K562 (cell line): Measurements from ENCODE around the gene SLC43A2. TPM values are rescaled to one million over a fixed set of nuclear protein-coding genes. Genes with fewer than 3 reads are reported as not detected.

ENCODE experiments used
- ARID2 ChIP-seq: fragments of 450-650 bp; IDR thresholded peaks from 2 replicates; pipeline ENCODE4 v1.6.1; 2017; ENCODE audit warnings: antibody characterized with exemption, mild to moderate bottlenecking
- NFIC ChIP-seq: fragments of 450-650 bp; IDR thresholded peaks from 2 replicates; pipeline ENCODE4 v1.6.1; 2017; ENCODE audit warnings: mild to moderate bottlenecking, inconsistent platforms
- NR2C2 ChIP-seq, 2 experiments: fragments of 200-800 bp in 1 of 2; sonication (Bioruptor generic) in 1 of 2; sonication (generic) in 1 of 2; formaldehyde crosslinking in 1 of 2; IDR thresholded peaks; 2 replicates each; pipeline versions ENCODE4 v1.6.1 to v1.8.0; 2016 to 2022; ENCODE audit warnings: mild to moderate bottlenecking in 1 of 2, missing compliant biosample characterization in 1 of 2, missing genetic modification characterization in 1 of 2, missing genetic modification reagents in 1 of 2
- POLR2AphosphoS5 ChIP-seq: IDR thresholded peaks from 2 replicates; pipeline ENCODE4 v1.6.1; 2011; ENCODE audit warnings: mild to moderate bottlenecking, low read depth, low read length, moderate library complexity; ENCODE audit not compliant: control insufficient read depth, insufficient read depth
- RBBP5 ChIP-seq: fragments of 200-600 bp; sonication (generic); IDR thresholded peaks from 2 replicates; pipeline ENCODE4 v1.6.1; 2012; ENCODE audit warnings: borderline replicate concordance, mild to moderate bottlenecking, low read length, control low read depth, inconsistent platforms; ENCODE audit not compliant: insufficient read depth, poor library complexity, severe bottlenecking
- TEAD1 ChIP-seq, 2 experiments: fragments of 450-650 bp in 1 of 2; sonication (generic) in 1 of 2; formaldehyde crosslinking; IDR thresholded peaks; 2 replicates each; pipeline versions ENCODE4 v1.4.0 to v1.8.0; 2020 to 2022; ENCODE audit warnings: mild to moderate bottlenecking in 2 of 2, missing genetic modification reagents in 1 of 2
- TGIF2 ChIP-seq: sonication (generic); formaldehyde crosslinking; IDR thresholded peaks from 2 replicates; pipeline ENCODE4 v1.8.1; 2022; ENCODE audit warnings: mild to moderate bottlenecking, missing genetic modification reagents, moderate library complexity
- ZC3H11A ChIP-seq: IDR thresholded peaks from 2 replicates; pipeline ENCODE4 v1.6.1; 2012; ENCODE audit warnings: low read depth, low read length, improper control_type of control experiment
- ZNF384 ChIP-seq: IDR thresholded peaks from 2 replicates; pipeline ENCODE4 v1.6.1; 2012; ENCODE audit warnings: low read depth, low read length, improper control_type of control experiment
- ZNF561 ChIP-seq: fragments of 450-650 bp; formaldehyde crosslinking; conservative IDR thresholded peaks from 2 replicates; pipeline ENCODE4 v1.4.0; 2020; ENCODE audit warnings: mild to moderate bottlenecking, moderate library complexity
- polyA plus RNA-seq, 8 experiments: library from polyadenylated mRNA; depleted of rRNA in 4 of 8; stranded (reverse) in 5 of 8; unstranded in 3 of 8; fragments of >200 nt; fragmentation: Nextera tagmentation in 2 of 8; fragmentation: Illumina TruSeq in 1 of 8; extraction: Ambion mirVana in 2 of 8; extraction: Trizol in 1 of 8; gene quantifications; 2 replicates each; pipeline versions ENCODE4 v1.2.1 to v1.2.3, GENCODE V29; 2011 to 2014; ENCODE audit warnings: inconsistent platforms in 1 of 8, missing spikeins in 1 of 8
- total RNA-seq, 7 experiments: library from RNA; depleted of rRNA in 6 of 7; stranded (reverse); fragments of >200 nt in 6 of 7; fragmentation: Illumina TruSeq in 2 of 7; extraction: Trizol in 2 of 7; gene quantifications; 2 replicates each; pipeline versions ENCODE4 v1.2.1 to v1.2.3, GENCODE V29; 2011 to 2021; ENCODE audit warnings: low replicate concordance in 1 of 7
- TF ChIP-seq, protein P1 (sequence below): fragments of 250-450 bp; sonication (Bioruptor Pico); IDR thresholded peaks from 2 replicates; pipeline ENCODE4 v1.8.0; 2021; ENCODE audit warnings: moderate library complexity, mild to moderate bottlenecking, inconsistent platforms
- TF ChIP-seq, protein P2 (sequence below), 3 experiments: IDR thresholded peaks in 2 of 3; conservative IDR thresholded peaks in 1 of 3; 2 replicates each; pipeline ENCODE4 v1.5.1; 2011 to 2012; ENCODE audit warnings: low read length in 3 of 3, mild to moderate bottlenecking in 3 of 3, control low read depth in 2 of 3, improper control_type of control experiment in 1 of 3, inconsistent platforms in 1 of 3, low read depth in 1 of 3, mixed read lengths in 1 of 3, moderate library complexity in 1 of 3; ENCODE audit not compliant: insufficient read depth in 2 of 3
- TF ChIP-seq, protein P3 (sequence below): sonication (generic); formaldehyde crosslinking; IDR thresholded peaks from 2 replicates; pipeline ENCODE4 v1.8.1; 2023; ENCODE audit warnings: mild to moderate bottlenecking, missing genetic modification reagents
- TF ChIP-seq, protein P4 (sequence below): IDR thresholded peaks from 2 replicates; pipeline ENCODE4 v1.6.1; 2011; ENCODE audit warnings: borderline replicate concordance, low read depth, mild to moderate bottlenecking, moderate library complexity, low read length; ENCODE audit not compliant: insufficient read depth, poor library complexity, severe bottlenecking
- TF ChIP-seq, protein P5 (sequence below): fragments of 450-650 bp; IDR thresholded peaks from 2 replicates; pipeline ENCODE4 v1.6.1; 2018; ENCODE audit not compliant: partially characterized antibody

SLC43A2 gene
- total and polyA plus RNA-seq, 9 of the 15 experiments (the other 6 are each of a cell fraction or from before 2014, with no cell fraction given): 0.03 to 10.2 (median 3.6) TPM

DNA sequence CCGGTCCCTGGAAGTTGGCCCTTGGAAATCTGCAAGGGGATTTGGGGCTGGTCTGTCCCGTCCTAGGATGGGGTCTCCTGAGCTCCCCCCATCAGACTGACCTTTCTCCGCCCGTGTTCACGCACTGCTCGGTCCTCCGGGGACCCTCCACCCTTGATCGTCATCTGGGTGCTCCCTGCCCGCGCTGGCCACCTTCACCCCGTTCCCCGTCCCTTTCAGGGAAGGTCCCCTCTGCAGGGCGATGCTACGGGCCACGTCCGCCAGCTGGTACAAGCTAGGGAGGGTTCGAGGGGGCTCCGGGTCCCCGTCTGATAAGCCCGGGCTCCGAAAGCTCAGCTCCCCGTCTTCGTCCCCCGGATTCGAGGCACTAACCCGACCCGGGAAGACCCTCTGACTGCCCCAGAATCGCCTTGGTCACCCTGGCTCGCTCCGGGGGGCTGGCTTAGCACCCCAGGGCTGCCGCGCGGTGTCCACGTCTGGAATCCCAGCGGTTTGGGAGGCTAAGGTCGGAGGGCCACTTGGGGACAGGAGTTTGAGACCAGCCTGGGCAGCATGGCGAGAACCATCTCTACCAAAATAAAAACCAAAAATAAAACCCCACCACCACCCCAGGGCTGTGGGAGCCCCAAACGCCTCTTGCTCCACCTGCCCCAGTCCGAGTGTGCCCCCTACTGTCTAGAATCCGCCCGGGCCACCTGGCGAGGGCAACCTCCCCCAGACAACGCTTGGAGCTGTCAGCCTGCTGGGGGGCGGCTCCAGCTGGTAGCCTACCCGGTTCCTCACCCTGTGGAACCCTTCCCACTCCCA is 1.1 kb upstream of the SLC43A2 start (continued):
- TF ChIP-seq NR2C2 (CRISPR knock-in tag; IDR thresholded peaks at IDR 0.05) (0 out of 2 replicates have a peak, but pooled peaks have one; percentile 46), NR2C2 (tag; IDR thresholded peaks at IDR 0.05) (no peak), POLR2AphosphoS5 (no peak), NFIC (peak; percentile 59), TGIF2 (CRISPR knock-in tag) (no peak), ZNF561 (CRISPR knock-in tag) (no peak), ARID2 (peak; percentile 56; the same call in 1 of the 2 replicates), ZNF384 (0 out of 2 replicates have a peak, but pooled peaks have one; percentile 6), RBBP5 (peak; percentile 10), TEAD1 (CRISPR knock-in tag; IDR thresholded peaks at IDR 0.05) (0 out of 4 replicates have a peak, but pooled peaks have one; percentile 15 to 47), ZC3H11A (no peak)
- TF ChIP-seq, protein P1, sequence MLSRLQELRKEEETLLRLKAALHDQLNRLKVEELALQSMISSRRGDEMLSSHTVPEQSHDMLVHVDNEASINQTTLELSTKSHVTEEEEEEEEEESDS (CRISPR knock-in tag): no peak
- TF ChIP-seq, protein P2, sequence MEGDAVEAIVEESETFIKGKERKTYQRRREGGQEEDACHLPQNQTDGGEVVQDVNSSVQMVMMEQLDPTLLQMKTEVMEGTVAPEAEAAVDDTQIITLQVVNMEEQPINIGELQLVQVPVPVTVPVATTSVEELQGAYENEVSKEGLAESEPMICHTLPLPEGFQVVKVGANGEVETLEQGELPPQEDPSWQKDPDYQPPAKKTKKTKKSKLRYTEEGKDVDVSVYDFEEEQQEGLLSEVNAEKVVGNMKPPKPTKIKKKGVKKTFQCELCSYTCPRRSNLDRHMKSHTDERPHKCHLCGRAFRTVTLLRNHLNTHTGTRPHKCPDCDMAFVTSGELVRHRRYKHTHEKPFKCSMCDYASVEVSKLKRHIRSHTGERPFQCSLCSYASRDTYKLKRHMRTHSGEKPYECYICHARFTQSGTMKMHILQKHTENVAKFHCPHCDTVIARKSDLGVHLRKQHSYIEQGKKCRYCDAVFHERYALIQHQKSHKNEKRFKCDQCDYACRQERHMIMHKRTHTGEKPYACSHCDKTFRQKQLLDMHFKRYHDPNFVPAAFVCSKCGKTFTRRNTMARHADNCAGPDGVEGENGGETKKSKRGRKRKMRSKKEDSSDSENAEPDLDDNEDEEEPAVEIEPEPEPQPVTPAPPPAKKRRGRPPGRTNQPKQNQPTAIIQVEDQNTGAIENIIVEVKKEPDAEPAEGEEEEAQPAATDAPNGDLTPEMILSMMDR (IDR thresholded peaks at IDR 0.05 in 2 of 3, conservative IDR thresholded peaks at IDR 0.05 in 1 of 3; ENCODE audit: insufficient read depth in 2 of 3, low read depth in 1 of 3, low read length in 3 of 3): peak; percentile 80 to 85 (median 83)
- TF ChIP-seq, protein P3, sequence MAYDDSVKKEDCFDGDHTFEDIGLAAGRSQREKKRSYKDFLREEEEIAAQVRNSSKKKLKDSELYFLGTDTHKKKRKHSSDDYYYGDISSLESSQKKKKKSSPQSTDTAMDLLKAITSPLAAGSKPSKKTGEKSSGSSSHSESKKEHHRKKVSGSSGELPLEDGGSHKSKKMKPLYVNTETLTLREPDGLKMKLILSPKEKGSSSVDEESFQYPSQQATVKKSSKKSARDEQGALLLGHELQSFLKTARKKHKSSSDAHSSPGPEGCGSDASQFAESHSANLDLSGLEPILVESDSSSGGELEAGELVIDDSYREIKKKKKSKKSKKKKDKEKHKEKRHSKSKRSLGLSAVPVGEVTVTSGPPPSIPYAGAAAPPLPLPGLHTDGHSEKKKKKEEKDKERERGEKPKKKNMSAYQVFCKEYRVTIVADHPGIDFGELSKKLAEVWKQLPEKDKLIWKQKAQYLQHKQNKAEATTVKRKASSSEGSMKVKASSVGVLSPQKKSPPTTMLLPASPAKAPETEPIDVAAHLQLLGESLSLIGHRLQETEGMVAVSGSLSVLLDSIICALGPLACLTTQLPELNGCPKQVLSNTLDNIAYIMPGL: no peak
- TF ChIP-seq, protein P4, sequence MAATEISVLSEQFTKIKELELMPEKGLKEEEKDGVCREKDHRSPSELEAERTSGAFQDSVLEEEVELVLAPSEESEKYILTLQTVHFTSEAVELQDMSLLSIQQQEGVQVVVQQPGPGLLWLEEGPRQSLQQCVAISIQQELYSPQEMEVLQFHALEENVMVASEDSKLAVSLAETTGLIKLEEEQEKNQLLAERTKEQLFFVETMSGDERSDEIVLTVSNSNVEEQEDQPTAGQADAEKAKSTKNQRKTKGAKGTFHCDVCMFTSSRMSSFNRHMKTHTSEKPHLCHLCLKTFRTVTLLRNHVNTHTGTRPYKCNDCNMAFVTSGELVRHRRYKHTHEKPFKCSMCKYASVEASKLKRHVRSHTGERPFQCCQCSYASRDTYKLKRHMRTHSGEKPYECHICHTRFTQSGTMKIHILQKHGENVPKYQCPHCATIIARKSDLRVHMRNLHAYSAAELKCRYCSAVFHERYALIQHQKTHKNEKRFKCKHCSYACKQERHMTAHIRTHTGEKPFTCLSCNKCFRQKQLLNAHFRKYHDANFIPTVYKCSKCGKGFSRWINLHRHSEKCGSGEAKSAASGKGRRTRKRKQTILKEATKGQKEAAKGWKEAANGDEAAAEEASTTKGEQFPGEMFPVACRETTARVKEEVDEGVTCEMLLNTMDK: peak; percentile 13
- TF ChIP-seq, protein P5, sequence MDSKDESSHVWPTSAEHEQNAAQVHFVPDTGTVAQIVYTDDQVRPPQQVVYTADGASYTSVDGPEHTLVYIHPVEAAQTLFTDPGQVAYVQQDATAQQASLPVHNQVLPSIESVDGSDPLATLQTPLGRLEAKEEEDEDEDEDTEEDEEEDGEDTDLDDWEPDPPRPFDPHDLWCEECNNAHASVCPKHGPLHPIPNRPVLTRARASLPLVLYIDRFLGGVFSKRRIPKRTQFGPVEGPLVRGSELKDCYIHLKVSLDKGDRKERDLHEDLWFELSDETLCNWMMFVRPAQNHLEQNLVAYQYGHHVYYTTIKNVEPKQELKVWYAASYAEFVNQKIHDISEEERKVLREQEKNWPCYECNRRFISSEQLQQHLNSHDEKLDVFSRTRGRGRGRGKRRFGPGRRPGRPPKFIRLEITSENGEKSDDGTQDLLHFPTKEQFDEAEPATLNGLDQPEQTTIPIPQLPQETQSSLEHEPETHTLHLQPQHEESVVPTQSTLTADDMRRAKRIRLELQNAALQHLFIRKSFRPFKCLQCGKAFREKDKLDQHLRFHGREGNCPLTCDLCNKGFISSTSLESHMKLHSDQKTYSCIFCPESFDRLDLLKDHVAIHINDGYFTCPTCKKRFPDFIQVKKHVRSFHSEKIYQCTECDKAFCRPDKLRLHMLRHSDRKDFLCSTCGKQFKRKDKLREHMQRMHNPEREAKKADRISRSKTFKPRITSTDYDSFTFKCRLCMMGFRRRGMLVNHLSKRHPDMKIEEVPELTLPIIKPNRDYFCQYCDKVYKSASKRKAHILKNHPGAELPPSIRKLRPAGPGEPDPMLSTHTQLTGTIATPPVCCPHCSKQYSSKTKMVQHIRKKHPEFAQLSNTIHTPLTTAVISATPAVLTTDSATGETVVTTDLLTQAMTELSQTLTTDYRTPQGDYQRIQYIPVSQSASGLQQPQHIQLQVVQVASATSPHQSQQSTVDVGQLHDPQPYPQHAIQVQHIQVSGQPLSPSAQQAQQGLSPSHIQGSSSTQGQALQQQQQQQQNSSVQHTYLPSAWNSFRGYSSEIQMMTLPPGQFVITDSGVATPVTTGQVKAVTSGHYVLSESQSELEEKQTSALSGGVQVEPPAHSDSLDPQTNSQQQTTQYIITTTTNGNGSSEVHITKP: peak; percentile 9
